CD4-positive, alpha-beta T cell treated with Interleukin-6 at 100 ng/mL for 8 hours (primary cell): ENCODE data around the gene BEND4.
"Not testable (repeated sequence)": the region's sequence is repeated elsewhere in the genome, so short reads cannot be mapped to it uniquely, and the experiment has no call there.

ENCODE experiments used
- DNase-seq: peaks from one replicate; pipeline ENCODE4 v3.0.0-alpha.2; 2020; ENCODE audit warnings: mixed read lengths, low spot score

BEND4 gene

GRCh38 chr4:42152507-42153504, at the start of gene BEND4:
BEND4 (minus strand) TSS chr4:42152655; CDS start chr4:42152143, 512 bp downstream.
- no peak for DNase-seq

- no peak for DNase-seq
Measured at GRCh38 chr4:42197341-42197740, 44.9 kb upstream of the BEND4 start.

GRCh38 chr4:42172921-42173320, 20.5 kb upstream of the BEND4 start:
- no peak for DNase-seq

GRCh38 chr4:42172128-42172790, 19.8 kb upstream of the BEND4 start:
- DNase-seq, result no peak

- no peak for DNase-seq
Measured at GRCh38 chr4:42167709-42168108, 15.3 kb upstream of the BEND4 start.

- DNase-seq, result not testable (repeated sequence)
Measured at GRCh38 chr4:42166186-42166585, 13.7 kb upstream of the BEND4 start.

GRCh38 chr4:42159271-42160001, 7.0 kb upstream of the BEND4 start:
- no peak for DNase-seq

- DNase-seq, result peak; percentile 12
Measured at GRCh38 chr4:42151568-42152506, 618 bp downstream of the BEND4 start.

- no peak for DNase-seq
Measured at GRCh38 chr4:42150653-42151567, 1.5 kb downstream of the BEND4 start.

GRCh38 chr4:42149004-42149403, 3.5 kb downstream of the BEND4 start:
- DNase-seq, result no peak

- DNase-seq, result no peak
Measured at GRCh38 chr4:42148425-42148824, 4.0 kb downstream of the BEND4 start.

- no peak for DNase-seq
Measured at GRCh38 chr4:42144028-42144427, 8.4 kb downstream of the BEND4 start.

- no peak for DNase-seq
Measured at GRCh38 chr4:42142591-42142990, 9.9 kb downstream of the BEND4 start.

- no peak for DNase-seq
Measured at GRCh38 chr4:42136371-42136770, 16.1 kb downstream of the BEND4 start.

- DNase-seq, result no peak
Measured at GRCh38 chr4:42133006-42133405, 19.4 kb downstream of the BEND4 start.

- no peak for DNase-seq
Measured at GRCh38 chr4:42132099-42132498, 20.4 kb downstream of the BEND4 start.

- DNase-seq, result no peak
Measured at GRCh38 chr4:42123071-42123644, 29.3 kb downstream of the BEND4 start.

GRCh38 chr4:42122237-42122636, 30.2 kb downstream of the BEND4 start:
- DNase-seq, result no peak

GRCh38 chr4:42119886-42120285, 32.6 kb downstream of the BEND4 start:
- no peak for DNase-seq

- no peak for DNase-seq
Measured at GRCh38 chr4:42112846-42113245, 39.6 kb downstream of the BEND4 start.
